Panc1 (cell line): ENCODE results near the gene NKAIN2. TPM values are rescaled to one million over a fixed set of nuclear protein-coding genes. Genes with fewer than 3 reads are reported as not detected.

Experiments used
- ATAC-seq: fragments of 200-7000 bp; cut with Tn5 transposase; 2 replicates; pipeline ENCODE4 v1.9.1; 2020; ENCODE audit warnings: mild to moderate bottlenecking, moderate library complexity
- BruUV-seq: library from RNA; stranded (reverse); fragments of 400-500 nt; replicated peaks from 2 replicates; lab custom pipeline; 2021; lab: Mats Ljungman, UMichigan
- CTCF ChIA-PET: fragments of 300-600 bp; sonication (Branson Sonifier 250); formaldehyde crosslinking; loops from one replicate; lab custom pipeline; 2022; ENCODE audit warnings: antibody characterized with exemption; lab: Charles Lee
- POLR2A ChIA-PET: fragments of 300-600 bp; sonication (Branson Sonifier 250); formaldehyde crosslinking; loops from one replicate; lab custom pipeline; 2022; ENCODE audit warnings: antibody characterized with exemption; lab: Charles Lee
- DNase-seq: peaks from one replicate; pipeline ENCODE4 v3.0.0-alpha.2; 2010; ENCODE audit warnings: low read depth, low spot score
- H3K27ac ChIP-seq: 2 replicates; pipeline ENCODE4 v1.5.1; 2011; ENCODE audit warnings: mild to moderate bottlenecking, low read length, inconsistent platforms
- H3K27me3 ChIP-seq: fragments of 200-500 bp; sonication (Bioruptor generic); 2 replicates; pipeline ENCODE4 v1.6.0; 2014; ENCODE audit warnings: low read length, inconsistent platforms; ENCODE audit not compliant: control insufficient read depth, insufficient read depth
- H3K36me3 ChIP-seq: fragments of 200-500 bp; sonication (Bioruptor generic); 2 replicates; pipeline ENCODE4 v1.5.1; 2014; ENCODE audit warnings: inconsistent platforms, mild to moderate bottlenecking, low read length, moderate library complexity; ENCODE audit not compliant: control insufficient read depth, insufficient read depth
- H3K4me1 ChIP-seq: 2 replicates; pipeline ENCODE4 v1.5.1; 2011; ENCODE audit warnings: inconsistent platforms, mild to moderate bottlenecking, low read length, moderate library complexity; ENCODE audit not compliant: control insufficient read depth, insufficient read depth
- H3K4me3 ChIP-seq, 2 experiments: 2 replicates each; pipeline ENCODE4 v1.5.1; 2011 to 2012; ENCODE audit warnings: low read depth in 2 of 2, low read length in 2 of 2, mild to moderate bottlenecking in 2 of 2, inconsistent platforms in 1 of 2, moderate library complexity in 1 of 2
- H3K9me3 ChIP-seq: fragments of 200-500 bp; sonication (Bioruptor generic); 2 replicates; pipeline ENCODE4 v1.5.1; 2014; ENCODE audit warnings: low read depth, mild to moderate bottlenecking, inconsistent platforms, low read length, moderate library complexity; ENCODE audit not compliant: control insufficient read depth, insufficient read depth
- CTCF ChIP-seq: fragments of 450-650 bp; IDR thresholded peaks from 2 replicates; pipeline ENCODE4 v1.5.1; 2017; ENCODE audit warnings: mild to moderate bottlenecking
- POLR2AphosphoS5 ChIP-seq: IDR thresholded peaks from 2 replicates; pipeline ENCODE4 v1.6.1; 2012; ENCODE audit warnings: mild to moderate bottlenecking, low read depth, low read length, moderate library complexity
- SIN3A ChIP-seq: IDR thresholded peaks from 2 replicates; pipeline ENCODE4 v1.6.1; 2012; ENCODE audit warnings: low read depth, mild to moderate bottlenecking, low read length, moderate library complexity, borderline replicate concordance; ENCODE audit not compliant: insufficient read depth
- TCF7L2 ChIP-seq: IDR thresholded peaks from 2 replicates; pipeline ENCODE4 v1.6.1; 2011; ENCODE audit warnings: mild to moderate bottlenecking, low read depth, low read length, inconsistent platforms
- in situ Hi-C: cut with HindIII; loops from 2 replicates; pipeline ENCODE4 v1.10.0; 2016; ENCODE audit warnings: low sequenced_read_pairs, low pct_unique_long_range_greater_than_20kb
- intact Hi-C: fragments of 100-400 bp; cut with micrococcal nuclease; formaldehyde crosslinking; loops from one replicate; pipeline ENCODE4 v1.10.0; 2022; ENCODE audit not compliant: unreplicated experiment
- total RNA-seq: library from RNA; stranded (reverse); gene quantifications from one replicate; pipeline ENCODE4 v1.2.1, GENCODE V29; 2021; ENCODE audit not compliant: unreplicated experiment
- TF ChIP-seq, protein P1 (sequence below), 2 experiments: IDR thresholded peaks; 2 replicates each; pipeline ENCODE4 v1.6.1; 2011 to 2012; ENCODE audit warnings: low read depth in 2 of 2, control low read depth in 1 of 2, low read length in 1 of 2, mild to moderate bottlenecking in 1 of 2, moderate library complexity in 1 of 2; ENCODE audit not compliant: insufficient read depth in 1 of 2

NKAIN2 gene
- total RNA-seq, 1 experiment from 2014 or later, result 2.6 TPM

- Histone ChIP-seq H3K4me3 (no peak overlapping the region), H3K9me3 (no peaks in the 10 kb centered on the region), H3K27me3 (no peaks in the 10 kb centered on the region), H3K27ac (0 out of 2 replicates have a peak overlapping the region, but pooled peaks have one; percentile 6), H3K4me1 (peaks cover 2% of the 10 kb centered on the region; the same call in 1 of the 2 replicates), H3K36me3 (no peaks in the 10 kb centered on the region)
- CTCF ChIA-PET, result no interaction called here
- intact Hi-C loops (no loop called here), in situ Hi-C loops (no loop called here)
- TF ChIP-seq TCF7L2 (no peak), SIN3A (no peak), POLR2AphosphoS5 (no peak), CTCF (no peak)
- TF ChIP-seq, protein P1, sequence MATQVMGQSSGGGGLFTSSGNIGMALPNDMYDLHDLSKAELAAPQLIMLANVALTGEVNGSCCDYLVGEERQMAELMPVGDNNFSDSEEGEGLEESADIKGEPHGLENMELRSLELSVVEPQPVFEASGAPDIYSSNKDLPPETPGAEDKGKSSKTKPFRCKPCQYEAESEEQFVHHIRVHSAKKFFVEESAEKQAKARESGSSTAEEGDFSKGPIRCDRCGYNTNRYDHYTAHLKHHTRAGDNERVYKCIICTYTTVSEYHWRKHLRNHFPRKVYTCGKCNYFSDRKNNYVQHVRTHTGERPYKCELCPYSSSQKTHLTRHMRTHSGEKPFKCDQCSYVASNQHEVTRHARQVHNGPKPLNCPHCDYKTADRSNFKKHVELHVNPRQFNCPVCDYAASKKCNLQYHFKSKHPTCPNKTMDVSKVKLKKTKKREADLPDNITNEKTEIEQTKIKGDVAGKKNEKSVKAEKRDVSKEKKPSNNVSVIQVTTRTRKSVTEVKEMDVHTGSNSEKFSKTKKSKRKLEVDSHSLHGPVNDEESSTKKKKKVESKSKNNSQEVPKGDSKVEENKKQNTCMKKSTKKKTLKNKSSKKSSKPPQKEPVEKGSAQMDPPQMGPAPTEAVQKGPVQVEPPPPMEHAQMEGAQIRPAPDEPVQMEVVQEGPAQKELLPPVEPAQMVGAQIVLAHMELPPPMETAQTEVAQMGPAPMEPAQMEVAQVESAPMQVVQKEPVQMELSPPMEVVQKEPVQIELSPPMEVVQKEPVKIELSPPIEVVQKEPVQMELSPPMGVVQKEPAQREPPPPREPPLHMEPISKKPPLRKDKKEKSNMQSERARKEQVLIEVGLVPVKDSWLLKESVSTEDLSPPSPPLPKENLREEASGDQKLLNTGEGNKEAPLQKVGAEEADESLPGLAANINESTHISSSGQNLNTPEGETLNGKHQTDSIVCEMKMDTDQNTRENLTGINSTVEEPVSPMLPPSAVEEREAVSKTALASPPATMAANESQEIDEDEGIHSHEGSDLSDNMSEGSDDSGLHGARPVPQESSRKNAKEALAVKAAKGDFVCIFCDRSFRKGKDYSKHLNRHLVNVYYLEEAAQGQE (IDR thresholded peaks at IDR 0.05; ENCODE audit: insufficient read depth in 1 of 2, low read depth in 2 of 2, low read length in 1 of 2), result no peak
- no TSS peak for BruUV-seq
- POLR2A ChIA-PET, result no interaction called here
- no peak for ATAC-seq
- DNase-seq, result no peak
Observed at GRCh38 chr6:124747349-124747748, 943.7 kb downstream of the NKAIN2 start.

- BruUV-seq, result no TSS peak
- CTCF ChIA-PET, result no interaction called here
- DNase-seq (no peak), ATAC-seq (no peak)
- intact Hi-C loops (no loop called here), in situ Hi-C loops (no loop called here)
- no peaks in the 10 kb centered on the region for H3K27me3 ChIP-seq
- H3K36me3 ChIP-seq, result no peaks in the 10 kb centered on the region
- no peak overlapping the region for H3K4me3 ChIP-seq
- H3K4me1 ChIP-seq, result no peaks in the 10 kb centered on the region; the same call in 1 of the 2 replicates
- TF ChIP-seq, protein P1 (IDR thresholded peaks at IDR 0.05; ENCODE audit: insufficient read depth in 1 of 2, low read depth in 2 of 2, low read length in 1 of 2), result no peak
- TF ChIP-seq TCF7L2 (no peak), CTCF (no peak), POLR2AphosphoS5 (no peak), SIN3A (no peak)
- no peaks in the 10 kb centered on the region for H3K9me3 ChIP-seq
- H3K27ac ChIP-seq, result no peak overlapping the region; the same call in 1 of the 2 replicates
- POLR2A ChIA-PET, result no interaction called here
Observed at GRCh38 chr6:124748778-124749177, 945.1 kb downstream of the NKAIN2 start.
